Gastroesophageal sphincter (tissue), 4 donors: Measurements from ENCODE around the gene ZBTB7C. TPM values are rescaled to one million over a fixed set of nuclear protein-coding genes. Genes with fewer than 3 reads are reported as not detected.
A peak's percentile ranks its signal among the peaks of the same experiment; 100 is the strongest.

Experiments
- ATAC-seq: fragments of 150-250 bp; one replicate; pipeline ENCODE4 v1.9.1; 2016; ENCODE audit warnings: mild to moderate bottlenecking, moderate library complexity
- H3K27ac ChIP-seq, 4 donors: fragments of 200-600 bp; sonication (generic) in 3 of 4; 1 replicate in 3 of 4; 2 replicates in 1 of 4; pipeline ENCODE4 v1.5.1; 2016 to 2019
- H3K27me3 ChIP-seq: fragments of 200-600 bp; sonication (generic); one replicate; pipeline ENCODE4 v1.5.1; 2019
- H3K36me3 ChIP-seq, 2 donors: fragments of 200-600 bp; sonication (generic); one replicate each; pipeline ENCODE4 v1.5.1; 2019; ENCODE audit warnings: control low read depth in 1 of 2
- H3K4me1 ChIP-seq, 3 donors: fragments of 200-600 bp; sonication (generic); 1 replicate in 2 of 3; 2 replicates in 1 of 3; pipeline ENCODE4 v1.5.1; 2016 to 2019; ENCODE audit warnings: control low read depth in 2 of 3
- H3K4me3 ChIP-seq, 2 donors: fragments of 200-600 bp; sonication (generic); one replicate each; pipeline ENCODE4 v1.5.1; 2019; ENCODE audit warnings: mild to moderate bottlenecking in 1 of 2, moderate library complexity in 1 of 2
- H3K9me3 ChIP-seq, 3 donors: fragments of 200-600 bp; sonication (generic); one replicate each; pipeline ENCODE4 v1.5.1; 2017 to 2019; ENCODE audit warnings: control low read depth in 2 of 3
- CTCF ChIP-seq, 4 experiments: fragments of 200-600 bp in 2 of 4; fragments of 450-650 bp in 2 of 4; sonication (generic) in 1 of 4; IDR thresholded peaks; one replicate each; pipeline ENCODE4 v1.5.1; 2017 to 2019; ENCODE audit warnings: antibody characterized with exemption in 4 of 4, mild to moderate bottlenecking in 2 of 4, moderate library complexity in 2 of 4
- EP300 ChIP-seq: sonication (generic); formaldehyde crosslinking; IDR thresholded peaks from one replicate; pipeline ENCODE4 v1.6.1; 2017; ENCODE audit warnings: antibody characterized with exemption, mild to moderate bottlenecking
- POLR2A ChIP-seq, 2 donors: fragments of 450-650 bp; IDR thresholded peaks; one replicate each; pipeline ENCODE4 v1.6.1; 2017; ENCODE audit warnings: antibody characterized with exemption in 2 of 2, mild to moderate bottlenecking in 2 of 2, moderate library complexity in 1 of 2
- POLR2AphosphoS5 ChIP-seq: sonication (generic); formaldehyde crosslinking; IDR thresholded peaks from one replicate; pipeline ENCODE4 v1.6.1; 2017; ENCODE audit warnings: antibody characterized with exemption
- WGBS, 2 donors: methylation state at CpG; one replicate each; pipeline ENCODE4 v1.1.5; 2018; ENCODE audit warnings: low coverage in 1 of 2; 5-methylcytosine and 5-hydroxymethylcytosine counted together
- total RNA-seq, 4 donors: library from RNA; depleted of rRNA; stranded (reverse); fragments of >200 nt; gene quantifications; one replicate each; pipeline ENCODE4 v1.1.0, GENCODE V29; 2016

The ZBTB7C gene
- total RNA-seq, 4 donors from 2014 or later = 7.8 to 15.4 (median 11.8) TPM

DNA sequence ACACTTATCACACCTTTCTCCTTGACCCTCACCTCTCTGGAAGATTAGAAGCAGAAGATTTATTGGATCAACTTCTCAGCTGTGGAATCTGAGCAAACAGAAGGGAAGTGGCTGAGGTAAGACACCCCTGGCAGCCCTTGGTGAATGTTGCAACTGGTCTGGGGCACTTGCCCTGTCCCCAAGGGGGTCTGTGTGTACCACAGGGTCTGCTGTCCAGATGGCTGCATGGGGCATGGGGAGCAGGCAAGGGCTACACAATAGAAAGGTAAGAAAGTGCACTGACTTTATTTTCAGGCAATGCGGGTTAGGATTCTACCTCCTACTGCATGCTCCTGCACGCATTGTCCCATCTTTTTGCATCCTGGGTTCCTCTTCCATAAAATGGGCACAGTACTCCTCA lies 240.3 kb downstream of the ZBTB7C start:
- H3K36me3 ChIP-seq = no peaks in the 10 kb centered on the region
- 100% methylated on average over 2 of the region's 2 CpGs; no CpG with 5 or more reads in 1 of the 2 donors for whole genome bisulfite sequencing, 2 donors
- H3K27ac ChIP-seq = no peak overlapping the region
- no peak for ATAC-seq
- H3K4me3 ChIP-seq = no peak overlapping the region
- TF ChIP-seq EP300 (no peak), POLR2AphosphoS5 (no peak), CTCF (IDR thresholded peaks at IDR 0.05) (no peak)
- H3K9me3 ChIP-seq = no peaks in the 10 kb centered on the region
- H3K4me1 ChIP-seq = peaks cover 0 to 27% (median 4%) of the 10 kb centered on the region in 3 donors
- H3K27me3 ChIP-seq = no peaks in the 10 kb centered on the region

DNA sequence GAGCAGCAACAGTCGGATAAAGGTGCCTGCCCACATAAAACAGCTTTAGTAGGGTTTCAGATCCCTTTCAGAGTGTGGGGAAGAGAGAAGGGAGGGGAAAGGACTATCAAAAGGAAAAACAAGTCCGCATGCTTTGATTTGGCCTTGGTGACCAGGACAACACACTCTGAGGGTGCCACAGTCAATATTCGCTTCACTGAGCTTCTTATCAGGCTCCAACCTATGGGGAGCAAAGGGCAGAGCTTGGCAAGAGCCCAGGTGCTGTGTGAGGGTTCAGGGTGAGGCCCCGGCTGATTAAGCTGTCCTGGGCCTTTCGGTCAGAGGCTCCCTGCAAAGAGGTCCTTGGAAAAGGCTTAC lies 241.3 kb downstream of the ZBTB7C start:
- TF ChIP-seq POLR2A (IDR thresholded peaks at IDR 0.05) = no peak
- no peak overlapping the region for H3K27ac ChIP-seq
- H3K36me3 ChIP-seq = no peaks in the 10 kb centered on the region
- H3K27me3 ChIP-seq = no peaks in the 10 kb centered on the region
- WGBS, 2 donors = 82 to 100% methylated on average over 3 to 5 of the region's 5 CpGs
- no peak for ATAC-seq
- no peak overlapping the region for H3K4me3 ChIP-seq
- H3K9me3 ChIP-seq = no peaks in the 10 kb centered on the region
- peaks cover 0 to 36% (median 4%) of the 10 kb centered on the region in 3 donors for H3K4me1 ChIP-seq

DNA sequence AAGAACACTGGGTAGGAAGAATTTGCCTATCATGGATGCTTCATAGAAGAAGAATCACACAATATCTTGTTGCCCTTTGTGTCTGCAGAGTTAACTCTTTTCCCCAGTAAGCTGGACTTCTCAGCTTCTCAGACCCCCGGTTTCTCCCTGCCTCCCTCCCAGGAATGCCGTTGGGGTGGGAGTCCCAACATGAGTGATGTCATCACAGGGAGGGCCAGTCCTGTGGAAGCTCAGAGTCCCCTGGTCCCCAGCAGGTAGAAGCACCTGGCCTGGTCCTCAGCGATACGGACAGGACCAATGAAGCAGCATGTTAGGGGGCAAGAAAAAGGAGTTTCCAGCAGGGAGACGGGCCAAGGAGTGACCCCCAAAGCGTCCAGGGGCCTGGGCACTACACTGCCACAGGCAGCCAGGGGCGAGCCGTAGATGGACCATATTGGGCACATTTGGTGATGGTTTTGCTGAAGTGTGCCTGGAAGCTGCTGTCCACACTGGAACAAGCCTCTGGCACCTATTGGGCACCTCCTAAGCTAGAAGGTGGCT lies 242.8 kb downstream of the ZBTB7C start:
- WGBS, 2 donors = 80 to 93% methylated on average over 3 to 4 of the region's 8 CpGs
- Histone ChIP-seq H3K36me3 (no peaks in the 10 kb centered on the region), H3K4me3 (no peak overlapping the region), H3K4me1 (peaks cover 0 to 49% (median 7%) of the 10 kb centered on the region in 3 donors), H3K27me3 (no peaks in the 10 kb centered on the region), H3K9me3 (no peaks in the 10 kb centered on the region), H3K27ac (peak overlapping the region in 2 of 4 donors; percentile 42 to 44)
- ATAC-seq = no peak
- TF ChIP-seq EP300 (no peak), POLR2A (IDR thresholded peaks at IDR 0.05) (no peak), CTCF (IDR thresholded peaks at IDR 0.05) (no peak), POLR2AphosphoS5 (no peak)

GRCh38 chr18:48165111-48165866 lies 243.9 kb downstream of the ZBTB7C start:
- Histone ChIP-seq H3K9me3 (no peaks in the 10 kb centered on the region), H3K36me3 (no peaks in the 10 kb centered on the region), H3K4me3 (no peak overlapping the region), H3K27ac (no peak overlapping the region), H3K4me1 (peaks cover 0 to 60% (median 13%) of the 10 kb centered on the region in 3 donors), H3K27me3 (no peaks in the 10 kb centered on the region)
- 80% methylated on average over 9 of the region's 13 CpGs; no CpG with 5 or more reads in 1 of the 2 donors for WGBS, 2 donors
- TF ChIP-seq POLR2A (IDR thresholded peaks at IDR 0.05) (no peak), CTCF (IDR thresholded peaks at IDR 0.05) (no peak), POLR2AphosphoS5 (no peak), EP300 (no peak)
- no peak for ATAC-seq

GRCh38 chr18:48164701-48165100 lies 244.5 kb downstream of the ZBTB7C start:
- no peak overlapping the region for H3K27ac ChIP-seq

More at GRCh38 chr18:48164701-48165100, 244.5 kb downstream of the ZBTB7C start:
- WGBS, 2 donors = 92% methylated on average over 1 of the region's 1 CpG; no CpG with 5 or more reads in 1 of the 2 donors
- no peak overlapping the region for H3K4me3 ChIP-seq
- no peaks in the 10 kb centered on the region for H3K27me3 ChIP-seq
- TF ChIP-seq EP300 = no peak
- no peak for TF ChIP-seq POLR2A (IDR thresholded peaks at IDR 0.05)
- no peak for TF ChIP-seq CTCF (IDR thresholded peaks at IDR 0.05)
- no peak for TF ChIP-seq POLR2AphosphoS5
- H3K9me3 ChIP-seq = no peaks in the 10 kb centered on the region
- H3K4me1 ChIP-seq = peaks cover 0 to 63% (median 13%) of the 10 kb centered on the region in 3 donors
- H3K36me3 ChIP-seq = no peaks in the 10 kb centered on the region
- ATAC-seq = no peak
